Kidney (tissue), 14 donors: Measurements from ENCODE around the gene FOS. TPM values are rescaled to one million over a fixed set of nuclear protein-coding genes. Genes with fewer than 3 reads are reported as not detected.

Experiments used
- DNase-seq, 5 donors: peaks; one replicate each; pipeline ENCODE4 v3.0.0-alpha.2; 2013 to 2020
- FAIRE-seq: peaks from 2 replicates; lab custom pipeline; 2012; peaks lifted over from hg19 to GRCh38; lab: Jason Lieb, UNC
- H3K27ac ChIP-seq, 2 donors: one replicate each; pipeline ENCODE4 v1.7.0; 2013; ENCODE audit warnings: low read depth in 2 of 2, low read length in 2 of 2, inconsistent platforms in 1 of 2
- H3K27me3 ChIP-seq: one replicate; pipeline ENCODE4 v1.7.1; 2013; ENCODE audit warnings: low read length, inconsistent platforms; ENCODE audit not compliant: control insufficient read depth, insufficient read depth
- H3K36me3 ChIP-seq, 3 donors: one replicate each; pipeline versions ENCODE4 v1.7.0 to v1.7.1; 2013; ENCODE audit warnings: low read length in 3 of 3, control low read depth in 1 of 3, inconsistent platforms in 1 of 3; ENCODE audit not compliant: insufficient read depth in 3 of 3, control insufficient read depth in 2 of 3
- H3K4me1 ChIP-seq, 3 donors: one replicate each; pipeline versions ENCODE4 v1.7.0 to v1.7.1; 2013; ENCODE audit warnings: low read length in 3 of 3, inconsistent platforms in 1 of 3, low read depth in 1 of 3; ENCODE audit not compliant: control insufficient read depth in 2 of 3, insufficient read depth in 2 of 3
- H3K4me3 ChIP-seq, 3 donors: one replicate each; pipeline versions ENCODE4 v1.7.0 to v1.8.1; 2013; ENCODE audit warnings: low read length in 3 of 3, control low read depth in 1 of 3, inconsistent platforms in 1 of 3
- H3K9ac ChIP-seq, 3 donors: one replicate each; pipeline versions ENCODE4 v1.7.0 to v1.7.1; 2013; ENCODE audit warnings: low read length in 3 of 3, control low read depth in 1 of 3, inconsistent platforms in 1 of 3
- H3K9me3 ChIP-seq, 3 donors: one replicate each; pipeline versions ENCODE4 v1.7.0 to v1.7.1; 2013; ENCODE audit warnings: low read length in 3 of 3, control low read depth in 1 of 3, inconsistent platforms in 1 of 3; ENCODE audit not compliant: control insufficient read depth in 2 of 3, insufficient read depth in 1 of 3
- intact Hi-C: fragments of 100-400 bp; cut with DNase I; formaldehyde crosslinking; loops from one replicate; pipeline ENCODE4 v1.11.1; 2022
- polyA plus RNA-seq: library from polyadenylated mRNA; stranded (reverse); fragments of 350-450 nt; fragmentation: Illumina TruSeq; extraction: RNeasy Lipid Tissue Mini Kit (QIAGEN cat#74804); gene quantifications from one replicate; pipeline ENCODE4 v1.2.3, GENCODE V29; 2014; ENCODE audit warnings: low read depth, low replicate concordance; ENCODE audit not compliant: insufficient read depth
- total RNA-seq: library from RNA; stranded (reverse); fragmentation: NEBNext Ultra II Directional; extraction: Animal tissue kit (Norgen Biotek cat#: 25700); gene quantifications from one replicate; pipeline ENCODE4 v1.2.1, GENCODE V29; 2021
- TF ChIP-seq, protein P1 (sequence below): IDR thresholded peaks from 3 replicates; pipeline ENCODE4 v1.5.1; 2012; ENCODE audit warnings: mild to moderate bottlenecking, moderate library complexity, borderline replicate concordance; ENCODE audit not compliant: insufficient read depth; ENCODE audit errors: extremely low read depth
- donor health status: control.
- donor health status: control.
- donor health status: control.
- donor health status: control.
- donor health status: control.
- donor health status: DM: yes; HTN: yes; CAD: no.
- donor health status: Normal renal cell carcinoma (clear cell type).

FOS gene
- total and polyA plus RNA-seq, 2 donors from 2014 or later: 116 to 193 TPM

DNA sequence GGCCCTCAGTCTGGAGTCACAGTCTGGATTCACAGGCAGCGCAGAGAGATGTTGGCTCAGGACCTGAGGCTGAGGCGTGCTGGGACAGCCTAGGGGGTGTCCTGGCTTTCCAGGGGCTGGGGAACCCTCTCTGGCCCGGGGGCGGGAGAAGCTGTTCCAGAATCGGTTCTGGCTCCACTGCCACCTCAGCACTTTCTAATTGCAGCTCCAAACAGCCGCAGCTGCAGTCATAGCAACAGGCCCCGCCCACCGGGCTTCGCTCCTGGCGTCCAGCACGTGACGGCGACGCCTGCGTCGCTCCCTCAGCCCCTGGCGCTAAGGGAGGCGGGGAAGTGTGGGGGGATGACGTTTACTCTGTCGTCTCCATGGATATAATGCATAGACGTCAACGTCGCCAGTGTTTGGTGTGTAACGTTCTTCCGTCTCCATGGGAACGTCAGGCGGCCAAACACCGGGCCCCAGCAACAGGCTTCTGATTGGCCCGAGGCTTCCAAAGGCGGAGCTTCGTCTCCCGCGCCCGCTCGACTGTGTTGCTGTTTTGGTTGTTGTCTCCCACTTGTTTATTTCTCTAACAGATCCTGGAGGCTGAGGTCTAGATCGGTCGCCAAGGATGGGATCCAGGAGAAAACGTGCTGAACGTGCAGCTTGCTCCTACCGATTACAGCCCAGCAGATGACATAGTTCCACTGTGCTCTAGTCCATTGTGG is 19.7 kb upstream of the FOS start:
- Histone ChIP-seq H3K9ac (peak overlapping the region; percentile 72 to 96 (median 90)), H3K9me3 (no peaks in the 10 kb centered on the region), H3K4me1 (peaks cover 19 to 32% (median 20%) of the 10 kb centered on the region in 3 donors), H3K27ac (peak overlapping the region; percentile 96 to 99), H3K4me3 (peak overlapping the region; percentile 76 to 94 (median 91)), H3K36me3 (no peaks in the 10 kb centered on the region), H3K27me3 (no peaks in the 10 kb centered on the region)
- TF ChIP-seq, protein P1, sequence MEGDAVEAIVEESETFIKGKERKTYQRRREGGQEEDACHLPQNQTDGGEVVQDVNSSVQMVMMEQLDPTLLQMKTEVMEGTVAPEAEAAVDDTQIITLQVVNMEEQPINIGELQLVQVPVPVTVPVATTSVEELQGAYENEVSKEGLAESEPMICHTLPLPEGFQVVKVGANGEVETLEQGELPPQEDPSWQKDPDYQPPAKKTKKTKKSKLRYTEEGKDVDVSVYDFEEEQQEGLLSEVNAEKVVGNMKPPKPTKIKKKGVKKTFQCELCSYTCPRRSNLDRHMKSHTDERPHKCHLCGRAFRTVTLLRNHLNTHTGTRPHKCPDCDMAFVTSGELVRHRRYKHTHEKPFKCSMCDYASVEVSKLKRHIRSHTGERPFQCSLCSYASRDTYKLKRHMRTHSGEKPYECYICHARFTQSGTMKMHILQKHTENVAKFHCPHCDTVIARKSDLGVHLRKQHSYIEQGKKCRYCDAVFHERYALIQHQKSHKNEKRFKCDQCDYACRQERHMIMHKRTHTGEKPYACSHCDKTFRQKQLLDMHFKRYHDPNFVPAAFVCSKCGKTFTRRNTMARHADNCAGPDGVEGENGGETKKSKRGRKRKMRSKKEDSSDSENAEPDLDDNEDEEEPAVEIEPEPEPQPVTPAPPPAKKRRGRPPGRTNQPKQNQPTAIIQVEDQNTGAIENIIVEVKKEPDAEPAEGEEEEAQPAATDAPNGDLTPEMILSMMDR: no peak
- FAIRE-seq (peak; percentile 95), DNase-seq (peak; percentile 99 to 100 (median 100))
- intact Hi-C loops: no loop called here

DNA sequence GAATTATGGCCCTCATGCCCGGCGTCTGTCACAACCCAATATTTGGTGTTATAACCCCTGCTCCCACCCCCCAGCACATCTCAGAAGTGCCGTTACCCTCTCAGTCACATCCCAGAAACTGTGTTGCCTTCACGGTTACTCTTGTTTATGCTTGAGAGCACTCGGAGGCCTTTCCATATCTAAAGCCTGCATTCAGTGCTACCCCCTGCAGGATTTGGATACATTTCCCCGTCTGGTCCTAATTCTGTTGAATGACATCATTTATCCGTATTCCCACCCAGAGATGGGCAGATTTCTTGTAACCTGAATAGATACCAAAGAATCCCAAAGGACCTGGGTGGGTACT is 19.1 kb upstream of the FOS start:
- Histone ChIP-seq H3K27me3 (no peaks in the 10 kb centered on the region), H3K4me3 (peak overlapping the region; percentile 76 to 94 (median 91)), H3K36me3 (no peaks in the 10 kb centered on the region), H3K4me1 (peaks cover 15 to 26% (median 16%) of the 10 kb centered on the region in 3 donors), H3K9me3 (no peaks in the 10 kb centered on the region), H3K27ac (peak overlapping the region; percentile 96 to 99), H3K9ac (peak overlapping the region; percentile 72 to 96 (median 90))
- TF ChIP-seq, protein P1: no peak
- FAIRE-seq: no peak
- peak in 1 of 5 donors; percentile 86 for DNase-seq
- intact Hi-C loops: no loop called here

DNA sequence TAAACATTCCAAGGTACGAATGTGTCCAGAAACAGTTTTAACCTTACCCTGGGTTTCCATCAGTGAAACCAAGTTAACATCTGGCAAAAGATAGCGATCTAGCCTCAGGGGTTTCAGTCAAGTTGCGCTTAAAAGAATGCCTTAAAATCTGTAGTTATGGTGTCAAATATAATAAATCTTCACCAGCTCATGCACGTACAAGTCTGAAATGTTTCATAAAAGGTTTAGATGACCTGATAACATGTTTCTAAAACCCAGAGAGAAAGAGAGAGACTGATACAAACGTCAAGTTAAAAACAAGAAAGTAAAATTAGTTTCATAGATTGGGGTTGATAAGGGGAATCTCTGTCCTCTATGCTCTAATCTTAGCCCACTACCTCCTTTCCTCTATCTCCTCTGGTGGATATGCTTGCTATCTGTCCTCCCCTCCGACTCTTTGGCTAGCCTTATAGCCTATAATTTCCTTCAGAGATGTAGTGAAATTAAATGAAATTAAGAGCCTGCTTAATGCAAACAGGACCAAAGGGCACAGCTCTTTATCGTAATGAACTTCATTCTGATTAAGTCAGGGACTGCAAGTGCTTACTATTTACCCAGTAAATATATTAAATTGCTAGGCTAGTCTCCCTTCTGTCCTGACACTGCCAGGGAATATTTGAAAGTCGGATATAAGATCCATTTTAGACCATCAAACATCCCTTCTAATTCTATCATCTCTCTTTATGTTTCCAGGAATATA is 18.4 kb upstream of the FOS start:
- Histone ChIP-seq H3K9me3 (no peaks in the 10 kb centered on the region), H3K4me1 (peaks cover 10 to 19% (median 16%) of the 10 kb centered on the region in 3 donors), H3K36me3 (no peaks in the 10 kb centered on the region), H3K4me3 (peak overlapping the region in 1 of 3 donors; percentile 91), H3K9ac (peak overlapping the region; percentile 72 to 96 (median 90)), H3K27ac (peak overlapping the region; percentile 96 to 99), H3K27me3 (no peaks in the 10 kb centered on the region)
- no peak for FAIRE-seq
- TF ChIP-seq, protein P1: no peak
- peak in 2 of 5 donors; percentile 62 to 67 for DNase-seq
- intact Hi-C loops: no loop called here
